K562 (cell line): ENCODE data around the gene CAMK2D. TPM values are rescaled to one million over a fixed set of nuclear protein-coding genes. Genes with fewer than 3 reads are reported as not detected.

Experiments
- CBX2 ChIP-seq: fragments of 200-600 bp; sonication (generic); IDR thresholded peaks from one replicate; pipeline ENCODE4 v1.6.1; 2012; ENCODE audit warnings: mild to moderate bottlenecking, low read length, inconsistent platforms; ENCODE audit not compliant: insufficient read depth, poor library complexity, severe bottlenecking
- GTF2A2 ChIP-seq: IDR thresholded peaks from 2 replicates; pipeline ENCODE4 v1.6.1; 2016; ENCODE audit warnings: mild to moderate bottlenecking, missing genetic modification characterization, missing compliant biosample characterization
- HDAC2 ChIP-seq: fragments of 450-650 bp; IDR thresholded peaks from 2 replicates; pipeline ENCODE4 v1.6.1; 2016; ENCODE audit warnings: mild to moderate bottlenecking
- MYBL2 ChIP-seq, 2 experiments: fragments of 450-650 bp in 1 of 2; sonication (generic) in 1 of 2; formaldehyde crosslinking in 1 of 2; IDR thresholded peaks; 2 replicates each; pipeline versions ENCODE4 v1.6.1 to v1.8.1; 2017 to 2022; ENCODE audit warnings: borderline replicate concordance in 1 of 2, inconsistent platforms in 1 of 2, low read depth in 1 of 2, mild to moderate bottlenecking in 1 of 2, missing genetic modification reagents in 1 of 2, moderate library complexity in 1 of 2
- polyA plus RNA-seq, 8 experiments: library from polyadenylated mRNA; depleted of rRNA in 4 of 8; stranded (reverse) in 5 of 8; unstranded in 3 of 8; fragments of >200 nt; fragmentation: Nextera tagmentation in 2 of 8; fragmentation: Illumina TruSeq in 1 of 8; extraction: Ambion mirVana in 2 of 8; extraction: Trizol in 1 of 8; gene quantifications; 2 replicates each; pipeline versions ENCODE4 v1.2.1 to v1.2.3, GENCODE V29; 2011 to 2014; ENCODE audit warnings: inconsistent platforms in 1 of 8, missing spikeins in 1 of 8
- total RNA-seq, 7 experiments: library from RNA; depleted of rRNA in 6 of 7; stranded (reverse); fragments of >200 nt in 6 of 7; fragmentation: Illumina TruSeq in 2 of 7; extraction: Trizol in 2 of 7; gene quantifications; 2 replicates each; pipeline versions ENCODE4 v1.2.1 to v1.2.3, GENCODE V29; 2011 to 2021; ENCODE audit warnings: low replicate concordance in 1 of 7
- TF ChIP-seq, protein P1 (sequence below): fragments of 450-650 bp; IDR thresholded peaks from 2 replicates; pipeline ENCODE4 v1.6.1; 2018; ENCODE audit not compliant: partially characterized antibody
- TF ChIP-seq, protein P2 (sequence below): fragments of 250-450 bp; sonication (Bioruptor Pico); IDR thresholded peaks from 2 replicates; pipeline ENCODE4 v1.5.0; 2020; ENCODE audit warnings: mild to moderate bottlenecking
- TF ChIP-seq, protein P3 (sequence below): fragments of 250-450 bp; sonication (Bioruptor Pico); IDR thresholded peaks from 2 replicates; pipeline ENCODE4 v1.8.0; 2021; ENCODE audit warnings: mild to moderate bottlenecking, moderate library complexity

Gene CAMK2D
- total and polyA plus RNA-seq, 9 of the 15 experiments (the other 6 are each of a cell fraction or from before 2014, with no cell fraction given): 0.01 to 0.33 (median 0.04) TPM; not detected in 2

DNA sequence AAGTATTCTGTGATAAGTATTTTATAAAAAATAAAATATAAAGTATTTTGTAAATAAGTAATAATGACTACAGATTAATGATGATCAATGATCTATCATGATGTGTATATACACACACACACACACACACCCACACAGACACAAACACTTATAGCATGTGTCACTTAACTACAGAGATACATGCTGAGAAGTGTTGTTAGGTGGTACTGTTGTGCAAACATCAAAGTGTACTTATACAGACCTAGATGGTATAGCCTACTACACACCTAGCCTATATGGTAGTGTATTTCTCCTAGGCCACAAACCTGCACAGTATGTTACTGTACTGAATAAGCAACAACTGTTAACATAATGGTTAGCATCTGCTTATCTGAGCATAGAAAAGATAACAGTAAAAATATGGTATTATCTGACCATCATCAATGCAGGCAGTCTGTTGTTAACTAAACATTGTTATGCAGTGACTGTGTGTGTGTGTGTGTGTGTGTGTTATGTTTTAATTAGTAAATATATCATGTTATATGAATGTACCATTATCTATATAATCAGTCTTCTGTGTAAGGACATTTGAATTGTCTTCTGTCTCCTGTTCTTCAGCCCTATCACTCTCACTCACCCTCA is 138.2 kb downstream of the CAMK2D start (continued):
- TF ChIP-seq GTF2A2 (tag) (no peak), MYBL2 (IDR thresholded peaks at IDR 0.05; ENCODE audit: low read depth) (no peak), MYBL2 (CRISPR knock-in tag; IDR thresholded peaks at IDR 0.05; ENCODE audit: borderline replicate concordance) (no peak), CBX2 (no peak), HDAC2 (no peak)
- TF ChIP-seq, protein P1, sequence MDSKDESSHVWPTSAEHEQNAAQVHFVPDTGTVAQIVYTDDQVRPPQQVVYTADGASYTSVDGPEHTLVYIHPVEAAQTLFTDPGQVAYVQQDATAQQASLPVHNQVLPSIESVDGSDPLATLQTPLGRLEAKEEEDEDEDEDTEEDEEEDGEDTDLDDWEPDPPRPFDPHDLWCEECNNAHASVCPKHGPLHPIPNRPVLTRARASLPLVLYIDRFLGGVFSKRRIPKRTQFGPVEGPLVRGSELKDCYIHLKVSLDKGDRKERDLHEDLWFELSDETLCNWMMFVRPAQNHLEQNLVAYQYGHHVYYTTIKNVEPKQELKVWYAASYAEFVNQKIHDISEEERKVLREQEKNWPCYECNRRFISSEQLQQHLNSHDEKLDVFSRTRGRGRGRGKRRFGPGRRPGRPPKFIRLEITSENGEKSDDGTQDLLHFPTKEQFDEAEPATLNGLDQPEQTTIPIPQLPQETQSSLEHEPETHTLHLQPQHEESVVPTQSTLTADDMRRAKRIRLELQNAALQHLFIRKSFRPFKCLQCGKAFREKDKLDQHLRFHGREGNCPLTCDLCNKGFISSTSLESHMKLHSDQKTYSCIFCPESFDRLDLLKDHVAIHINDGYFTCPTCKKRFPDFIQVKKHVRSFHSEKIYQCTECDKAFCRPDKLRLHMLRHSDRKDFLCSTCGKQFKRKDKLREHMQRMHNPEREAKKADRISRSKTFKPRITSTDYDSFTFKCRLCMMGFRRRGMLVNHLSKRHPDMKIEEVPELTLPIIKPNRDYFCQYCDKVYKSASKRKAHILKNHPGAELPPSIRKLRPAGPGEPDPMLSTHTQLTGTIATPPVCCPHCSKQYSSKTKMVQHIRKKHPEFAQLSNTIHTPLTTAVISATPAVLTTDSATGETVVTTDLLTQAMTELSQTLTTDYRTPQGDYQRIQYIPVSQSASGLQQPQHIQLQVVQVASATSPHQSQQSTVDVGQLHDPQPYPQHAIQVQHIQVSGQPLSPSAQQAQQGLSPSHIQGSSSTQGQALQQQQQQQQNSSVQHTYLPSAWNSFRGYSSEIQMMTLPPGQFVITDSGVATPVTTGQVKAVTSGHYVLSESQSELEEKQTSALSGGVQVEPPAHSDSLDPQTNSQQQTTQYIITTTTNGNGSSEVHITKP: no peak
- TF ChIP-seq, protein P2, sequence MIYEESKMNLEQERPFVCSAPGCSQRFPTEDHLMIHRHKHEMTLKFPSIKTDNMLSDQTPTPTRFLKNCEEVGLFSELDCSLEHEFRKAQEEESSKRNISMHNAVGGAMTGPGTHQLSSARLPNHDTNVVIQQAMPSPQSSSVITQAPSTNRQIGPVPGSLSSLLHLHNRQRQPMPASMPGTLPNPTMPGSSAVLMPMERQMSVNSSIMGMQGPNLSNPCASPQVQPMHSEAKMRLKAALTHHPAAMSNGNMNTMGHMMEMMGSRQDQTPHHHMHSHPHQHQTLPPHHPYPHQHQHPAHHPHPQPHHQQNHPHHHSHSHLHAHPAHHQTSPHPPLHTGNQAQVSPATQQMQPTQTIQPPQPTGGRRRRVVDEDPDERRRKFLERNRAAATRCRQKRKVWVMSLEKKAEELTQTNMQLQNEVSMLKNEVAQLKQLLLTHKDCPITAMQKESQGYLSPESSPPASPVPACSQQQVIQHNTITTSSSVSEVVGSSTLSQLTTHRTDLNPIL (CRISPR knock-in tag): no peak
- TF ChIP-seq, protein P3, sequence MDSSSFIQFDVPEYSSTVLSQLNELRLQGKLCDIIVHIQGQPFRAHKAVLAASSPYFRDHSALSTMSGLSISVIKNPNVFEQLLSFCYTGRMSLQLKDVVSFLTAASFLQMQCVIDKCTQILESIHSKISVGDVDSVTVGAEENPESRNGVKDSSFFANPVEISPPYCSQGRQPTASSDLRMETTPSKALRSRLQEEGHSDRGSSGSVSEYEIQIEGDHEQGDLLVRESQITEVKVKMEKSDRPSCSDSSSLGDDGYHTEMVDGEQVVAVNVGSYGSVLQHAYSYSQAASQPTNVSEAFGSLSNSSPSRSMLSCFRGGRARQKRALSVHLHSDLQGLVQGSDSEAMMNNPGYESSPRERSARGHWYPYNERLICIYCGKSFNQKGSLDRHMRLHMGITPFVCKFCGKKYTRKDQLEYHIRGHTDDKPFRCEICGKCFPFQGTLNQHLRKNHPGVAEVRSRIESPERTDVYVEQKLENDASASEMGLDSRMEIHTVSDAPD: no peak
